Non-pigmented ciliary epithelial cell (primary cell): ENCODE measurements around the gene TNFRSF6B.
A peak's percentile ranks its signal among the peaks of the same experiment; 100 is the strongest.
"Not testable (repeated sequence)": the region's sequence is repeated elsewhere in the genome, so short reads cannot be mapped to it uniquely, and the experiment has no call there.

Experiments
- DNase-seq: peaks from one replicate; pipeline ENCODE4 v3.0.0-alpha.2; 2010; ENCODE audit warnings: low read depth

Gene TNFRSF6B

GRCh38 chr20:63663332-63664066 is 33.0 kb upstream of the TNFRSF6B start:
- DNase-seq = no peak

GRCh38 chr20:63664143-63664851 is 32.2 kb upstream of the TNFRSF6B start:
- DNase-seq = no peak

- DNase-seq = no peak
These were observed 31.4 kb upstream of the TNFRSF6B start for GRCh38 chr20:63664861-63665594.

GRCh38 chr20:63665708-63666107 is 30.7 kb upstream of the TNFRSF6B start:
- DNase-seq = no peak

- DNase-seq = no peak
These were observed 28.6 kb upstream of the TNFRSF6B start for GRCh38 chr20:63667858-63668257.

GRCh38 chr20:63668351-63668750 is 28.1 kb upstream of the TNFRSF6B start:
- no peak for DNase-seq

GRCh38 chr20:63671695-63672094 is 24.8 kb upstream of the TNFRSF6B start:
- DNase-seq = not testable (repeated sequence)

- no peak for DNase-seq
These were observed 23.8 kb upstream of the TNFRSF6B start for GRCh38 chr20:63672666-63673065.

- no peak for DNase-seq
These were observed 22.5 kb upstream of the TNFRSF6B start for GRCh38 chr20:63673951-63674350.

- no peak for DNase-seq
These were observed 20.6 kb upstream of the TNFRSF6B start for GRCh38 chr20:63675681-63676368.

GRCh38 chr20:63678071-63678470 is 18.4 kb upstream of the TNFRSF6B start:
- no peak for DNase-seq

- DNase-seq = no peak
These were observed 17.6 kb upstream of the TNFRSF6B start for GRCh38 chr20:63678667-63679465.

GRCh38 chr20:63679799-63680305 is 16.6 kb upstream of the TNFRSF6B start:
- no peak for DNase-seq

GRCh38 chr20:63680427-63680826 is 16.0 kb upstream of the TNFRSF6B start:
- no peak for DNase-seq

GRCh38 chr20:63680857-63681608 is 15.4 kb upstream of the TNFRSF6B start:
- no peak for DNase-seq

GRCh38 chr20:63681609-63682142 is 14.8 kb upstream of the TNFRSF6B start:
- no peak for DNase-seq

GRCh38 chr20:63682384-63683139 is 13.9 kb upstream of the TNFRSF6B start:
- peak; percentile 95 for DNase-seq

- no peak for DNase-seq
These were observed 11.0 kb upstream of the TNFRSF6B start for GRCh38 chr20:63685269-63686026.

GRCh38 chr20:63686094-63686491 is 10.4 kb upstream of the TNFRSF6B start:
- DNase-seq = no peak
